Measurements from ENCODE around the gene MTOR.

MTOR gene

DNA sequence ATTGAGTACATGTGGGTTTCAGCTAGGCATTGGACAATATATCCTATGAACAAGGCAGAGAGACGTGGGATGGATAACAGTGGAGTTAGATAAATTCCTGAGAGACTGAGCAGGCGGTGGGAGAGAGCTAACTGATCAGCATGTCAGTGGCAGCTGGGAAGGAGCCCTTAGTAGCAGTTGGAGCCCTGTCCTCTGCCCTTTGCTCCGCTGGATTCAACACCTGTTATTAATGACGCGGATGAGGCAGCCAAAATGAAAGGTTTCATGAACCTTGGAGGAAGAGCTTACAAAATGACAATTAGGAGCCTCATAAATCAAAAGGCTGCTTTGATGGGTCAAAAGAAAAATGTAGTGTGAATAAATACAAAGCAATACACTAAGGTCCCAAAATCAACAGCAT lies 26.7 kb upstream of the MTOR start:
- peaks cover 2% of the 10 kb centered on the region for H3K4me1 Mint-ChIP-seq (ENCODE audit: low read depth)
- no peak overlapping the region for H3K4me3 Mint-ChIP-seq
- peaks cover 72% of the 10 kb centered on the region for H3K36me3 Mint-ChIP-seq (ENCODE audit: low read depth)
- H3K27ac Mint-ChIP-seq, result no peak overlapping the region
- H3K9me3 Mint-ChIP-seq, result no peaks in the 10 kb centered on the region
- intact Hi-C loops (cut with micrococcal nuclease), result no loop called here
- no peaks in the 10 kb centered on the region for H3K27me3 Mint-ChIP-seq

DNA sequence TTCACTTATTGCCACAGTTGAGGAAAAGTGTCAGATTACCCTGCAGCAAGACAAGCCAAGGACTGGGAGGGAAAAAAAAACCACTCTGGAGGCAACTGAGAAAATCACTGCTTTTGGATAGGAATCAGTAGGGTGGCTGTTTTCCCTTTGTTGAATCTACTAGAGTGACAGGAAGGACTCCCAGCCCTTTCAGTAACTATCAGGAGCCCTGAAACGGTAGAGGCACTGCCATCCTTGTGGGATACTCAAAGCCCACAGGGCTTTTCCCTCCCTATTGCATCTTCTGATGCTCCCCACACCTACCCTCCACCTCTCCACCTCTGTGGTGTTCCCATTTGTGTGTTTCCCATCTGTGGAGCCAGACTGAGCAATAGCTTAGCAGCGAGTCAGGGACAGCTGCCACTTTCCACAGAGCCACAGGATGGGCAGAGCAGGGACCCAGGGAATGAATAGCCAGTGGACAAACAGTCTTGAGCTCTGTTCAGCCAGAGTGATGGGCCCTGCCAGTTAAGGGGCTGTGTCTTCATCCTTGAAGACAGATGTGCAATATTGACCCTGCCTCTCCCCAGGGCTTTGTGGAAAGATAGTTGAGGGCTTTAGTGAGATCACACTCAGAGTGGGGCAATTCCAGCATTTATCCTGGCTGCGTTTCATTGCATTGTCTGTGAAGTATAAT lies 24.5 kb upstream of the MTOR start:
- Mint-ChIP-seq H3K9me3 (no peaks in the 10 kb centered on the region), H3K4me3 (no peak overlapping the region), H3K27me3 (no peaks in the 10 kb centered on the region), H3K4me1 (ENCODE audit: low read depth) (peaks cover 18% of the 10 kb centered on the region), H3K36me3 (ENCODE audit: low read depth) (peaks cover 65% of the 10 kb centered on the region), H3K27ac (no peak overlapping the region)
- intact Hi-C loops (cut with micrococcal nuclease), result no loop called here

DNA sequence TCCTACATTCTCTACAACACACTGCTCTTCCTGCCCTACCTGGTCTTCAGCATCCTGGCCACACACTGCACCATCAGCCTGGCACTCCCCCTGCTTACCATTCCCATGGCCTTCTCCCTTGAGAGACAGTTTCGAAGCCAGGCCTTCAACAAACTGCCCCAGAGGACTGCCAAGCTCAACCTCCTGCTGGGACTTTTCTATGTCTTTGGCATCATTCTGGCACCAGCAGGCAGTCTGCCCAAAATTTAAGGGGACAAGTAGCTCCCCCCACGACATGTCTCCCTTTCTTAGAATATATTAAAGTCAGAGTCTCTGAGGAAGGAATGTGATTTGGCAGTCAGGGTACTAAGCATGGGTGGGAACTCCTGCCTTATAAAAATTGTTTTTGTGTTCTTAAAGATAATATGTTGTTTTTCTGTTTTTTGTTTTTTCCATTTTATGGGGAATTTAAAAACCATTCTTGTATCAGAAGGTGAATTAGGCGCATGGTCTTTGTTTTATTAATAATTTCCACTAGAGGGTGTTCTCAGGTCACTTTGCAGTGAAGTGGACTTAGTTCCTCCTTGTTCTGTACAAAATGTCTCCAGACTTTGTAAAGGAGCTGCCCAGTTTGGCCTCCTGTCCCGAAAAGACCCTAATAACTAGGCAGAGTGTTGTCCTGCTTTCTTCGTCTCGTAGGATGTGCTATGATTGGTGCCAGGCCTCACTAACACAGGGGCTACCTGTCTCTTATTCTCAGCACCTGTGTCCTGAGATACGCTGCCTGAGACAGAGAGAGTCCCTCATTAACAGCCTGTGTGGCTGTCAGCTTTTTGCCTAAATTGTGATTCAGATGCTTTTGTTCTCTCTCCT lies 23.8 kb upstream of the MTOR start:
- H3K27ac Mint-ChIP-seq, result no peak overlapping the region
- no peaks in the 10 kb centered on the region for H3K9me3 Mint-ChIP-seq
- intact Hi-C loops (cut with micrococcal nuclease), result no loop called here
- H3K4me3 Mint-ChIP-seq, result no peak overlapping the region
- H3K36me3 Mint-ChIP-seq (ENCODE audit: low read depth), result peaks cover 59% of the 10 kb centered on the region
- H3K4me1 Mint-ChIP-seq (ENCODE audit: low read depth), result peaks cover 26% of the 10 kb centered on the region
- H3K27me3 Mint-ChIP-seq, result no peaks in the 10 kb centered on the region

DNA sequence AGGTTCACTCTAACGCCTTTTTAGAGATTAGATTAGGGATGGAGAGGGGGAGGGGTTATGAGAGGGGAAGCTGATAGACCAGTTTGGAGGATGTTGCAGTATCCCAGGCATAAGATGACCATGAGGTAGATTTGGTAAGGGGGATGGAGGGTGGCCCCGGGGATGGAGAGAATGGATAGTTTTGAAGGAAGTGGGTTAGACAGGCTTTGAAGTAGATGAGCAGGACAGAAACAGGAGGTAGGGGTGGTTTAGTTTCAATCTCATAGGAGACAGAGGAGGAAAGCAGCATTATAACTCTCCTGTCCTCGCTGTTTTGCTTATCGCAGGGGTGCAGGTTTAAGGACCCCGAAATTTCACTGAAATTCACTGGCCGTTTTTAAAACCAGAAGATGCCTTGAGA lies 22.4 kb upstream of the MTOR start:
- Mint-ChIP-seq H3K4me1 (ENCODE audit: low read depth) (peaks cover 39% of the 10 kb centered on the region), H3K9me3 (no peaks in the 10 kb centered on the region), H3K27ac (no peak overlapping the region), H3K27me3 (no peaks in the 10 kb centered on the region), H3K4me3 (no peak overlapping the region), H3K36me3 (ENCODE audit: low read depth) (peaks cover 57% of the 10 kb centered on the region)
- intact Hi-C loops (cut with micrococcal nuclease), result no loop called here

DNA sequence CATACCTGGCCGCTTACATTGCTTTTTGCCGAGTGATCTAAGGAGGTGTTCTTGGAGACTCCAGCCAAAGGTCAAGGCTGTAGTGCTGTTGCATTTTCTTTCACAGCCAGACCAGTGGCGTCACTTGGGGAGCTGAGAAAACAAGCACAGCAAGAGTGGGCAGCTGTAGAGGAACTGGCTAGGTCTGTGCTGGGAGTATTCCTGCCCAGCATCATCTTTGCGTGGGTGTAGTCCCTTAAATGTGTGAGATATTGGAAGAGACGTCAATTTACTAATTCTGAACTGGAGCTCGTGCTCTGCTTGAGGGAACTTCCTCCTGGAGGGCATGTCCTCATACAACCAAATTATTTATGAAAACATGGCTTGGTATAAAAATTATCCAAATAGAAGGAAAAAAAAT lies 20.8 kb upstream of the MTOR start:
- Mint-ChIP-seq H3K4me1 (ENCODE audit: low read depth) (peaks cover 43% of the 10 kb centered on the region), H3K36me3 (ENCODE audit: low read depth) (peaks cover 58% of the 10 kb centered on the region), H3K9me3 (no peaks in the 10 kb centered on the region), H3K4me3 (no peak overlapping the region), H3K27me3 (no peaks in the 10 kb centered on the region), H3K27ac (peak overlapping the region; percentile 57)
- intact Hi-C loops (cut with micrococcal nuclease), result no loop called here

DNA sequence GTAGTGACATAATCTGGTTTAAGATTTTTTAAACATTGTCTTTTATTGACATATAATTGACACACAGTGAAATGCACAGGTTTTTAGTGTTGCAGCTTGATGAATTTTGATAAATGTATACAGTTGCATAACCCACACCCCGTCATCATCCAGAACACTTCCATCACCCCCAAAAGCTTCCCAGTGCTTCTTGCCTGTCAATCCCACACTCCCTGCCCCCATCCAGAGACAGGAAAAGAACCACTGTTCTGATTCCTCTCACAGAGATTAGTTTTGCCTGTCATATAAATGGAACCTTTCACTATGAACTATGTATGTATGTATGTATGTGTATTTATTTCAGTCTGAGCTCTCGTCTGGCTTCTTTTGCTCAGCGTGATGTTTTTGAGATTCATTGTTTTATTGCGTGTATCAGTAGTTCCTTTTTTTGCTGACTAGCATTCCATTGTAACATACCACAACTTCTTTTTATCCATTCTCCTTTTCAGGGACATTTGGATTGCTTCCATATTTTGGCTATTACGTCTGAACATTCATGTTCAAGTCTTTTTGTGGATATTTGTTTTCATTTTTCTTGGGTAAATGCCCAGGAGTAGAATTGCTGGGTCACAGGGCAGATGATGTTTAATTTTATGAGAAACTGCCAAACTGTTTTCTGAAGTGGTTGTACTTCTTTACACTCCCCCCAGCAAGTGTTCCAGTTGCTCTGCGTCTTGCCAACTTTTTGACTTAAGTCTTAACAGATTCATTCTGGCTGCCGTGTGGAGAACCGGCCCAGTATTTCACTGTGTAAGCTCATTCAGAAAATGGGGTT lies 19.4 kb upstream of the MTOR start:
- H3K27me3 Mint-ChIP-seq, result no peaks in the 10 kb centered on the region
- peaks cover 43% of the 10 kb centered on the region for H3K4me1 Mint-ChIP-seq (ENCODE audit: low read depth)
- no peak overlapping the region for H3K4me3 Mint-ChIP-seq
- H3K9me3 Mint-ChIP-seq, result no peaks in the 10 kb centered on the region
- peaks cover 56% of the 10 kb centered on the region for H3K36me3 Mint-ChIP-seq (ENCODE audit: low read depth)
- intact Hi-C loops (cut with micrococcal nuclease), result no loop called here
- peak overlapping the region; percentile 57 for H3K27ac Mint-ChIP-seq

DNA sequence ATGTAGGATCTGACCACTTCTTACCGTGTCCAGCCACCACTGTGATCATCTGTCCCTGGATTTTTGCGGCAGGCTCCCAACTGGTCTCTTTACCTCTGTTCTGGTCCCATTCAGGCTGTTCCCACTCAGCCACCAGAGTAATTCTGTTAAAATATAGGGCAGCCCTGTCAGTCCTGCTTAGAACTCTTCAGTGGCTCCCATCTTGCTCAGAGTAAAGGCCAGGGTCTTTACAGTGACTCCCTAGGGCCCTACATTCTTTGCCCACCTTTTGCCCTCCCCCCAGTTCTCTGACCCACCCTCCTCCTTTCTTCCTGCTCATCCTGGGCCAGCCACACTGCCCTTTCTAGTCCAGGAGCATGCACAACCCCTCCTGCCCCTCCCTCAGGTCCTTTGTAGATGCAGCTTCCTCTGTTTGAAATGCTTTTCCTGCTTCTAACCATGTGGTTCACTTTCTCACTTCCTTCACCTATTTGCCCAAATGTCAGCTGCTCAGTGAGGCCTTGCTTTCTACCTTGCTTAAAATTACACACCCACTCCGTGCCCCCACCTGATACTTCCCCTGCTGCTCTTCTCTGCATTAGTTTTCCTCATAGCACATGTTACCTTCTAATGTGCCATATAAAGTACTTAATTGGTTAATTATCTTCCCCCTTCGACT lies 18.5 kb upstream of the MTOR start:
- peak overlapping the region; percentile 57 for H3K27ac Mint-ChIP-seq
- intact Hi-C loops (cut with micrococcal nuclease), result no loop called here
- peaks cover 56% of the 10 kb centered on the region for H3K36me3 Mint-ChIP-seq (ENCODE audit: low read depth)
- H3K4me3 Mint-ChIP-seq, result no peak overlapping the region
- peaks cover 46% of the 10 kb centered on the region for H3K4me1 Mint-ChIP-seq (ENCODE audit: low read depth)
- no peaks in the 10 kb centered on the region for H3K9me3 Mint-ChIP-seq
- no peaks in the 10 kb centered on the region for H3K27me3 Mint-ChIP-seq

DNA sequence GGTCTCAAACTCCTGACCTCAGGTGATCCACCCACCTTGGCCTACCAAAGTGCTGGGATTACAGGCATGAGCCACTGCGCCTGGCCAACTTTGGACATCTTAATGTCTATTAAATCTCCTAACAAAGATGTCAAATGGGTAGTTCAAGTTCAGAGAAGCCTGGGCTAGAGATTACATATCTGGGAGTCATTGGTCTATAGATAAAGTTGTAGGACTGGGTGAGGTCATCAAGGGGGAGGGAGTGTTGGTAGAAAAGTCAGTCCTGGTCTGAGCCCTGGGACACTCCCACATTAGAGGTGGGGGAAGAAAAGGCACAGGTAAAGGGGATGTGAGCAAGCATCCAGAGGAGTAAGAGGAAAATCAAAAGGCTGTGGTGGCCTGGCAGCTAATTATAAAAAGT lies 17.3 kb upstream of the MTOR start:
- Mint-ChIP-seq H3K36me3 (ENCODE audit: low read depth) (peaks cover 61% of the 10 kb centered on the region), H3K9me3 (no peaks in the 10 kb centered on the region), H3K4me1 (ENCODE audit: low read depth) (peaks cover 59% of the 10 kb centered on the region), H3K27ac (peak overlapping the region; percentile 57), H3K4me3 (no peak overlapping the region), H3K27me3 (no peaks in the 10 kb centered on the region)
- intact Hi-C loops (cut with micrococcal nuclease), result no loop called here

DNA sequence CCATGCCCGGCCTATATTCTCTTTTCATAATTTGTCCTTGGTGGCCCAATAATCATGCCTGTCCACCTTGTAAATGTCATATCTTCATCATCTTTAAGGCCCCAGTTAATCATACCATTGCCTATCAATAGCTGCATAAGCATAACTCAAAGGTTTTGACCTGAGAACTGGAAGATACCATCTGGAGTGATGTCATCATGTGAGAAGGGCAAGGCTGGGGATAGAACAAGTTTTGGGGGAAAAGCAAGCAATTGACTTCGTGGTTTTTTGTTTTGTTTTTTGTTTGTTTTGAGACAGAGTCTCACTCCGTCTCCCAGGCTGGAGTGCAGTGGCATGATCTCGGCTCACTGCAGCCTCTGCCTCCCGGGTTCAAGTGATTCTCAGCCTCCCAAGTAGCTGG lies 16.8 kb upstream of the MTOR start:
- Mint-ChIP-seq H3K9me3 (no peaks in the 10 kb centered on the region), H3K4me1 (ENCODE audit: low read depth) (peaks cover 60% of the 10 kb centered on the region), H3K4me3 (no peak overlapping the region), H3K27me3 (no peaks in the 10 kb centered on the region), H3K27ac (peak overlapping the region; percentile 57), H3K36me3 (ENCODE audit: low read depth) (peaks cover 60% of the 10 kb centered on the region)
- intact Hi-C loops (cut with micrococcal nuclease), result no loop called here

DNA sequence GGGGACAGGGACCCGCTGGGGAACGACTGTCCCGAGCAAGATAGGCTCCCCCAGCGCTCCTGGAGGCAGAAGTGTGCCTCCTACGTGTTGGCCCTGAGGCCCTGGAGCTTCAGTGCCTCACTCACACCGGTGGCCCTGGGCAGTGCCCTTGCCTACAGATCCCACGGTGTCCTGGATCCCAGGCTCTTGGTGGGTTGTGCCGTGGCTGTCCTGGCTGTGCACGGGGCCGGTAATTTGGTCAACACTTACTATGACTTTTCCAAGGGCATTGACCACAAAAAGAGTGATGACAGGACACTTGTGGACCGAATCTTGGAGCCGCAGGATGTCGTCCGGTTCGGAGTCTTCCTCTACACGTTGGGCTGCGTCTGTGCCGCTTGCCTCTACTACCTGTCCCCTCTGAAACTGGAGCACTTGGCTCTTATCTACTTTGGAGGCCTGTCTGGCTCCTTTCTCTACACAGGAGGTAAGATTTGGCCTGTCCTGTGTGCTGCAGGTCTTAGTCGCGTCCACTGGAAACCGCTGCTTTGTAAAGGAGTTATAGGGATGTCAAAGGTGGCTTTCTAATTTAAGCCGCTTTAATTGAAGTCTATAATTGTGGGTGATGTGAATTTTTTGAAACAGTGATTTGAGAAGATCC lies 11.4 kb upstream of the MTOR start:
- Mint-ChIP-seq H3K27ac (peak overlapping the region; percentile 93), H3K9me3 (no peaks in the 10 kb centered on the region), H3K27me3 (no peaks in the 10 kb centered on the region), H3K4me3 (peak overlapping the region; percentile 82), H3K4me1 (ENCODE audit: low read depth) (peaks cover 25% of the 10 kb centered on the region), H3K36me3 (ENCODE audit: low read depth) (peaks cover 36% of the 10 kb centered on the region)
- intact Hi-C loops (cut with micrococcal nuclease), result loop anchor here (1.0 kb wide), 1 partner anchor 11 kb away; the partner anchor contains the start of gene MTOR

DNA sequence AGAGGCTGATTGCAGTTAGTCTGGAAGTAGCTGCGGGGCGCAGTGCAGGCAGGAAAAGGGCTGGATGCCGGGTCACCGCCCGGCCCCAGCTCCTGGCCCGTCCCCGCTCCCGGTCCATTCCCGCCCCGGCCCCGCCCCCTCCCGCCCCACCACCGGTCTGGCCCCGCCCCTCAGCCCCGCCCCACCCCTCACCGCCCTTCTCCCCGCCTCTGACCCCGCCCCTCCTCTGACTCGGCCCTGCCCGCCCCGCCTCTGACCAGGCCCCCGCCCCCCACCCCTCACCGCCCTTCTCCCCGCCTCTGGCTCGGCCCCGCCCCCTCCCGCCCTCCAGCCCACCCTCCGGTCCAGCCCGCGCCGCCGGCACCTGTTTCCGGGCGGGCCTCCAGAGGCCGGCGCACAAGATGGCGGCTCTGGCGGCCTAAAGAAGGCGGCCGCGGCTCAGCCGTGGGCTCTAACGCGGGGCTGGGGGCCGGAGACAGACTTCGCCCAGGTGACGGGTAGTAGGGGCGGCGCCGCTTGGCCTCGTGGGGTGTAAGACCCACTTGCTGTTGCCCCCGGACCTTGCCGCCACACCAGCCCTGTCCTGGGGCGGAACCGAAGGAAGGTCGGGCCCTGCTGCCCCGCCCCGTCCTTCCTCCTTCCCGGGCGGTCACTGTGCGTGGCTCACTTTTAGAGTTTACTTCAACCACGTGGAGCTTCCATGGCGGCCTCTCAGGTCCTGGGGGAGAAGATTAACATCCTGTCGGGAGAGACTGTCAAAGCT lies 10.7 kb upstream of the MTOR start, which contains the start of gene UBIAD1:
Gene UBIAD1 (plus strand): TSS at position 367 of the 763 bp plus-strand sequence. CDS start 334 bp downstream, at position 701.
- peak within 1 kb of the TSS; percentile 82 for H3K4me3 Mint-ChIP-seq
- H3K27me3 Mint-ChIP-seq, result no peaks in the 10 kb centered on the region
- H3K27ac Mint-ChIP-seq, result peak within 1 kb of the TSS; percentile 93
- intact Hi-C loops (cut with micrococcal nuclease), result loop anchor here (1.0 kb wide), 1 partner anchor 11 kb away; the partner anchor contains the start of gene MTOR
- peaks cover 29% of the 10 kb centered on the region for H3K36me3 Mint-ChIP-seq (ENCODE audit: low read depth)
- H3K4me1 Mint-ChIP-seq (ENCODE audit: low read depth), result peaks cover 25% of the 10 kb centered on the region
- no peaks in the 10 kb centered on the region for H3K9me3 Mint-ChIP-seq

DNA sequence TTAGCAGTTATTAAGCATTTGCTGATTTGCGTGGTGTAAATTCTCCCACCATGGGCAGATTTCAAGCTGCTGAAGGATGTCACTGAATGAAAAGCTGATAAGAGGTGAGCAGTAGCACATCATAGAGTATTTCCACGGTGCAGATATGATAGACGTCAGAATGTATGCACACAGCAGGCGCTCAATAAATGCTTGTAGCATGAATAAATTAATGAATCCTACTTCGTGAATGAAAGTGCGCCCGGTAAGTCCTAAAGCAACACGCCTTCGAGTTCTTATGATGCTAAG lies 10.1 kb upstream of the MTOR start:
- Mint-ChIP-seq H3K4me1 (ENCODE audit: low read depth) (peaks cover 25% of the 10 kb centered on the region), H3K27ac (no peak overlapping the region), H3K9me3 (no peaks in the 10 kb centered on the region), H3K36me3 (ENCODE audit: low read depth) (peaks cover 24% of the 10 kb centered on the region), H3K27me3 (no peaks in the 10 kb centered on the region), H3K4me3 (peak overlapping the region; percentile 34)
- intact Hi-C loops (cut with micrococcal nuclease), result no loop called here
